Natural killer cell (primary cell): ENCODE measurements around the gene ADA. TPM values are rescaled to one million over a fixed set of nuclear protein-coding genes. Genes with fewer than 3 reads are reported as not detected.
A peak's percentile ranks its signal among the peaks of the same experiment; 100 is the strongest.

ENCODE experiments used
- ATAC-seq, 3 donors: fragments of 150-1000 bp in 2 of 3; fragments of 200-7000 bp in 1 of 3; cut with Tn5 transposase; 1 replicate in 1 of 3; 2 replicates in 2 of 3; pipeline ENCODE4 v1.10.0; 2021; ENCODE audit warnings: mild to moderate bottlenecking in 2 of 3, moderate library complexity in 2 of 3
- DNase-seq, 2 donors: peaks; one replicate each; pipeline versions ENCODE4 v3.0.0 to v3.0.0-alpha.2; 2013 to 2021; ENCODE audit warnings: mixed read lengths in 1 of 2
- H3K27ac ChIP-seq: one replicate; pipeline ENCODE4 v1.5.1; 2013; ENCODE audit warnings: mild to moderate bottlenecking, low read length
- H3K27me3 ChIP-seq: one replicate; pipeline ENCODE4 v1.6.1; 2013; ENCODE audit warnings: low read length; ENCODE audit not compliant: control insufficient read depth, insufficient read depth
- H3K36me3 ChIP-seq: one replicate; pipeline ENCODE4 v1.6.1; 2013; ENCODE audit warnings: low read length; ENCODE audit not compliant: control insufficient read depth, insufficient read depth
- H3K4me1 ChIP-seq: one replicate; pipeline ENCODE4 v1.6.1; 2013; ENCODE audit warnings: low read length; ENCODE audit not compliant: control insufficient read depth, insufficient read depth
- H3K4me3 ChIP-seq: one replicate; pipeline ENCODE4 v1.5.1; 2013; ENCODE audit warnings: low read length
- H3K9me3 ChIP-seq: one replicate; pipeline ENCODE4 v1.6.1; 2013; ENCODE audit warnings: low read length; ENCODE audit not compliant: control insufficient read depth, insufficient read depth
- H3K27ac Mint-ChIP-seq, 2 donors: one replicate each; pipeline ENCODE4 v1.8.0; 2022; ENCODE audit warnings: mild to moderate bottlenecking in 2 of 2, mixed read lengths in 2 of 2, moderate library complexity in 1 of 2
- H3K27me3 Mint-ChIP-seq, 2 donors: one replicate each; pipeline ENCODE4 v1.8.0; 2022; ENCODE audit warnings: low read depth in 2 of 2, mixed read lengths in 2 of 2
- H3K36me3 Mint-ChIP-seq: one replicate; pipeline ENCODE4 v1.8.0; 2022; ENCODE audit warnings: mixed read lengths
- H3K4me1 Mint-ChIP-seq, 2 donors: one replicate each; pipeline ENCODE4 v1.8.0; 2022; ENCODE audit warnings: mixed read lengths in 2 of 2
- H3K4me3 Mint-ChIP-seq: one replicate; pipeline ENCODE4 v1.8.0; 2022; ENCODE audit warnings: mild to moderate bottlenecking, moderate library complexity, mixed read lengths
- H3K9me3 Mint-ChIP-seq, 2 donors: one replicate each; pipeline ENCODE4 v1.8.0; 2022; ENCODE audit warnings: mixed read lengths in 2 of 2
- CTCF ChIP-seq: fragments of 200-600 bp; IDR thresholded peaks from one replicate; pipeline ENCODE4 v1.8.0; 2022; ENCODE audit warnings: antibody characterized with exemption
- WGBS: methylation state at CpG from one replicate; pipeline ENCODE4 v1.1.7; 2013; ENCODE audit warnings: missing lambda C conversion rate; ENCODE audit not compliant: insufficient coverage; 5-methylcytosine and 5-hydroxymethylcytosine counted together
- intact Hi-C: fragments of 100-400 bp; cut with micrococcal nuclease; formaldehyde crosslinking; loops from one replicate; pipeline ENCODE4 v1.14.2; 2022
- total RNA-seq, 4 donors: library from RNA; stranded (reverse); fragments of 120-200 nt in 1 of 4; gene quantifications; one replicate each; pipeline versions ENCODE4 v1.2.3 to v1.2.4, GENCODE V29; 2013 to 2022

Gene ADA
- total RNA-seq, 3 donors from 2014 or later (not counting 1 experiment from before 2014, with no cell fraction given): 71.7 to 94.2 (median 73.9) TPM

GRCh38 chr20:44584162-44584561, 67.3 kb downstream of the ADA start:
- H3K4me3 Mint-ChIP-seq: no peak overlapping the region
- no peaks in the 10 kb centered on the region for H3K27me3 Mint-ChIP-seq
- DNase-seq (no peak), ATAC-seq (no peak)
- peaks cover 32 to 35% of the 10 kb centered on the region in 2 donors for H3K4me1 Mint-ChIP-seq
- H3K4me3 ChIP-seq: peak overlapping the region; percentile 36
- no peaks in the 10 kb centered on the region for H3K36me3 ChIP-seq
- H3K27ac Mint-ChIP-seq: no peak overlapping the region
- no peaks in the 10 kb centered on the region for H3K27me3 ChIP-seq
- no peaks in the 10 kb centered on the region for H3K9me3 Mint-ChIP-seq
- no peaks in the 10 kb centered on the region for H3K9me3 ChIP-seq
- TF ChIP-seq CTCF: no peak
- no peaks in the 10 kb centered on the region for H3K36me3 Mint-ChIP-seq
- peak overlapping the region; percentile 71 for H3K27ac ChIP-seq
- 81% methylated on average over 3 of the region's 4 CpGs for WGBS
- intact Hi-C loops: loop anchor here (2.0 kb wide), 1 partner anchor 61 kb away; no protein-coding TSS in a partner anchor
- peaks cover 20% of the 10 kb centered on the region for H3K4me1 ChIP-seq

GRCh38 chr20:44583157-44583556, 68.3 kb downstream of the ADA start:
- Histone ChIP-seq H3K27me3 (no peaks in the 10 kb centered on the region), H3K36me3 (no peaks in the 10 kb centered on the region), H3K27ac (peak overlapping the region; percentile 71), H3K9me3 (no peaks in the 10 kb centered on the region), H3K4me3 (peak overlapping the region; percentile 36), H3K4me1 (peaks cover 20% of the 10 kb centered on the region)
- WGBS: 85% methylated on average over 1 of the region's 1 CpG
- Mint-ChIP-seq H3K9me3 (no peaks in the 10 kb centered on the region), H3K36me3 (no peaks in the 10 kb centered on the region), H3K4me1 (peaks cover 39 to 41% of the 10 kb centered on the region in 2 donors), H3K27ac (no peak overlapping the region), H3K27me3 (no peaks in the 10 kb centered on the region), H3K4me3 (no peak overlapping the region)
- no peak for ATAC-seq
- DNase-seq: no peak
- TF ChIP-seq CTCF: no peak
- intact Hi-C loops: no loop called here

- peak within 1 kb of the TSS in 1 of 2 donors; percentile 72 for H3K27ac Mint-ChIP-seq
- TF ChIP-seq CTCF: no peak
- H3K27ac ChIP-seq: peak within 1 kb of the TSS; percentile 71
- H3K4me3 ChIP-seq: peak within 1 kb of the TSS; percentile 36
- H3K36me3 ChIP-seq: no peaks in the 10 kb centered on the region
- no peak for ATAC-seq
- H3K27me3 Mint-ChIP-seq: no peaks in the 10 kb centered on the region
- H3K9me3 Mint-ChIP-seq: no peaks in the 10 kb centered on the region
- intact Hi-C loops: no loop called here
- peaks cover 25% of the 10 kb centered on the region for H3K4me1 ChIP-seq
- DNase-seq: no peak
- 45% methylated on average over 6 of the region's 6 CpGs for WGBS
- no peaks in the 10 kb centered on the region for H3K27me3 ChIP-seq
- peaks cover 39 to 41% of the 10 kb centered on the region in 2 donors for H3K4me1 Mint-ChIP-seq
- no peaks in the 10 kb centered on the region for H3K36me3 Mint-ChIP-seq
- H3K4me3 Mint-ChIP-seq: no peak within 1 kb of the TSS
- no peaks in the 10 kb centered on the region for H3K9me3 ChIP-seq
Observed at GRCh38 chr20:44582311-44583025, 69.0 kb downstream of the ADA start, which contains the start of gene PKIG. Gene PKIG, plus strand, starts transcription at chr20:44582579. Its CDS starts 31,978 bp downstream, at chr20:44614557.
